ENCODE data around the gene PLGLB2.
"Not testable (repeated sequence)": the region's sequence is repeated elsewhere in the genome, so short reads cannot be mapped to it uniquely, and the experiment has no call there.

The PLGLB2 gene

DNA sequence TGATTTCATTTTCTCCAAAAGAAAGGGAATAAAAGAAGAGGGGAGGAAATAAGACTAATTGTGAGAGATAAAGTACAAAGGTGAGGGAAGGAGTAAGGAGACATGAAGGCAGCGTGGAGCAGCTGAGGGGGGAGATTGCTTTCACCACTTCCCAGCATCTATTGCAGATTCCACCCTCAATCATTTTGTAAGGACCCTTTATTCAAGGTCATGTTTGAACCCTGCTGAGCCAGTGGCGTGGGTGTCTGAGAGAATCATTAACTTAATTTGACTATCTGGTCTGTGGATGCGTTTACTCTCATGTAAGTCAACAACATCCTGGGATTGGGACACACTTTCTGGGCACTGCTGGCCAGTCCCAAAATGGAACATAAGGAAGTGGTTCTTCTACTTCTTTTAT, at the start of gene PLGLB2:
Gene PLGLB2, plus strand, starts transcription at position 297 of the 400 bp plus-strand sequence. Its CDS starts 67 bp downstream, at position 364.
- not testable (repeated sequence) for DNase-seq

- not testable (repeated sequence) for DNase-seq
Measured at GRCh38 chr2:87704572-87705323, 43.1 kb upstream of the PLGLB2 start.

DNA sequence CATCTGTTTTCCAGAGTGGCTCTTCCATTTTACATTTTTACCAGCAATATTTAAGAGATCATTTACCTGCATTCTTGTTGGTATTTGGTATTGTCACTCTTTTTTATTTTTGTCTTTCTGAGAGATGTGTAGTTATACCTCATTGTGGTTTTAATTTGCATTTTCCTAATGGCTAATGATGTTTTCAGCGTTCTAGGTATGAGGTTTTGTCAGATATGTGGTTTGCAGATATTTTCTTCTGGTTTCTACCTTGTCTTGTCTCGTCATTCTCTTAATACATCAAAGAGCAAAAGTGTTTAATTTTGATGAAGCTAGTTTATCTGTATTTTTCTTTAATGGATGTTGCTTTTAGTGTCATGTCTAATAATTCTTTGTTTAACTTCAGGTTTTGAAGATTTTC, 39.5 kb upstream of the PLGLB2 start:
- not testable (repeated sequence) for DNase-seq

DNA sequence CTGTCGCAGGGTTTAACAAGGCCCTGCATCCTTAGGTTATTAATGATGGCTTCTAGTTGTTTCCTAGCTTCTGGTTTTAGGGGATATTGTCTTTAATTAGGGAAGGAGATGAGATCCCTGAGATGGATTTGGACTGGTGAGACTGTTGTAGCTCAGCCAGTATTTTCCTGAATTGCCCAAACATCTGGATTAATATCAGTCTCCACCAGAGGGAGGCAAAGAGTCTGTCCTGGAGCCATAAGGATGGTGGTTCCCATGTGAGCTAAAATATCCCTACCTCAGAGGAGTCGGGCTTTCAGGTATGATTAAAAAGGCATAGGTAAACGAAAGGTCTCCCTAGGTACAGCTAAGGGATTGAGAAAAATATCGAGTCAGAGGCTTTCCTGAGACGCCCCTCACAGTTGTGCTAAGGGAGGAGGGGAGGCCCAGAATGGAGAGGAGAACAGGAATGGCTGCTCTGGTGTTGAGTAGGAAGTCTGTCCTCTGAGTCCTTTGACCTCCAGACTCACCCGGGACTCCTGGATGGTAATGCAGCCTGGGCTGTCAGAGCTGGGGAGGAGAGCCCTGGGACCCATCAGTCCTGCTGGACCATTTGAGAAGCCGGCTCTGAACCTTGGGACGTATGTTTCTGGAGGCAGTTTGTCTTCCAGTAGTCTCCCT, 19.8 kb upstream of the PLGLB2 start:
- not testable (repeated sequence) for DNase-seq

GRCh38 chr2:87740928-87741327, 7.0 kb upstream of the PLGLB2 start:
- DNase-seq: not testable (repeated sequence)

DNA sequence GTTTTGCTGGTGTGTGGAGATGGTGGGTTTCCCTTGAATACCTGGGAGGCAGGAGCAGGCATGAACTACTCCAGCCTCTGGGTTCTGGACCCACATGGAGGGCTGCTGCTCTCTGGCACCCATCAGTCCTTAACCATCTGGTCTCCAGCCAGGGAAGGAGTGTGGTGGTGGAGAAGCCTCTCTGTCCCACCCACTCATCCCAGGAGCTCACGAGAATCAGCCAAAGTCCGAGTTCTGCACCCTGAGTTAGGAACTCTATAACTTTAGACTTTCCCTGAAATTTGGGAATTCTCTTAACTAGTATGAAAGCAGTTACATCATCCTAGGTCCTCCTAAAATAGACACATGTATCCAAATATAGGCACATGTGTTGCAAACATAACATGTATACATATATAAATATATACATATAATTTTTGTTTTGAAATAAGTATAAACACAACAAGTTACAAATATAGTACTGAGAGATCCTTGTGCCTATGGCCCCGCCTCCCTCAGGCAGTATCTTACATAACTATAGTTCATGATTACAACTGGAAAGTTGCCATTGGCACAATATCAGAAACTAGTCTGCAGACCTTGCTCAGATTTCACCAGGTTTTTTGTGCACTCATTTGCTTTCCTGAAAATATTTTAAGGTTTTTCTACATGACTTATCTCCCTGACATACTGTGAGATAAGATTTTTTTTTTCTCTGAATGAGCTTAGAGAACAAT, 5.3 kb upstream of the PLGLB2 start:
- DNase-seq: not testable (repeated sequence)

GRCh38 chr2:87743638-87744037, 4.2 kb upstream of the PLGLB2 start:
- DNase-seq: not testable (repeated sequence)

GRCh38 chr2:87745353-87745951, 2.4 kb upstream of the PLGLB2 start:
- DNase-seq: not testable (repeated sequence)

- DNase-seq: not testable (repeated sequence)
Measured at GRCh38 chr2:87748524-87748923, 637 bp downstream of the PLGLB2 start.

- not testable (repeated sequence) for DNase-seq
Measured at GRCh38 chr2:87750560-87750959, 2.7 kb downstream of the PLGLB2 start.

DNA sequence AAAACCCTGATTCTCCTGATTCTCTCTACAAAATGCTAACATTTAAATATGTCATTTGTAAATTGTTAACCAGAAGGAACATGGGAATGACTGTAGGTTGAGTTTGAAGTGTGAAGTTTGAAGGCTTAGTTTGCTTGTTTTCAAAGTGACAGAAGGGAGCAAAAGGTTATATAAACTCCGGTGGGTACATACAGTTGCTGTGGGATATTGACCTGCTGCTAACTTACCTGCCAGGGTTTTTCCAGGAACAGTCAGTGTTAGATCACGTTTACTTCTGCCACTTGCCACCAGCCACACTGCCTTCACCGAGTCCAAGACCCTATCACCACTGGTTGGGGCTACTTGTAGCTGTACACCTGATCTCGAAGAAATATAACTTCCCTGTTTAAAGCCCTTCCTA, 6.9 kb downstream of the PLGLB2 start:
- DNase-seq: not testable (repeated sequence)
